ENCODE measurements around the gene PLCL1.

Gene PLCL1

DNA sequence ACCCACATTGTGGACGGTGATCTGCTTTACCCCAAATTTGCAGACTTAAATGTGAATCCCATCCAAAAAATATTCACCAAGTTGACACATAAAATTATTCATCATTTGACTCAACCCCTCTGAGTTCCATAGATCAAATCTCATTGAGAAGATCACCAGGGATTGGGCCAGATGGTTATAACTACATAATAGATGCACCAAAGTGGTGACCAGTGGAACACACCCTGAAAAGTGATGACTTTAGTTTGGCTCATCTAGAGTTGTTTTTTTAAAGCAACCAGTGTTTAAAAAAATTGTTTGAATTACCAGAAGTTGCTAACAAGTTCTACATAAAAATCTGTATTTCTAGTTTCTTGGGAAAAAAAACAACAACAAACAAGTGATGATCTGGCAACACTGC, 155.0 kb downstream of the PLCL1 start:
- DNase-seq, result no peak

DNA sequence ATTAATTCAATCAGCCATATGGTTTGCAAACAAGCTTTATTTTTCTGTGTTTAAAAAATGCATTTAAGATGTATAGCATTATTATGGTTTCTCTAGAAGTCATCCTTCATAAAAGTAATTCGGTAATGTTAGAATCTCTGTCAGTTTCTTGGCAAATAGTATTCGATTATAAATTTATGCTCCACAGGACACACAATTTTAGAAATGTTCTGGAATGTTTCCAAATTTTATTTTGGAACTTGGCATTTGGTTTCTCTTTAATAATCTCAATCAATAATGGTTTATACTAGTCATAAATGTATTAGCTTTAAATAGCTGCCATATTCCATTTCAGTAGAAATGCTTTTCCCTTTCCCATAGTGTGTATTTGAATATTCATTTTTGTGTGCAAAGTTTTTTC, 156.4 kb downstream of the PLCL1 start:
- no peak for DNase-seq

DNA sequence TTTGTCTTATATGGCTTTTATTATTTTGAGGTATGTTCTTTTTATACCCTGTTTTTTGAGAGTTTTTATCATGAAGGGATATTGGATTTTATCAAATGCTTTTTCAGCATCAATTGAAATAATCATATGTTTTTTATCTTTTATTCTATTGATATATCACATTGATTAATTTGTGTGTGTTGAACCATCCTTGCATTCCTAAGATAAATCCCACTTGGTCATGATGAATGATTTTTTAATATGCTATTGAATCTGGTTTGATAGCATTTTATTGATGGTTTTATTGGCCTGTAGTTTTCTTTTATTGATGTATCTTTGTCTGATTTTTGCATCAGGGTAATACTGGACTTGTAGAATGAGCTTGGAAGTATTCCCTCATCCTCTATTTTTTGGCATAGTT, 160.3 kb downstream of the PLCL1 start:
- no peak for DNase-seq

DNA sequence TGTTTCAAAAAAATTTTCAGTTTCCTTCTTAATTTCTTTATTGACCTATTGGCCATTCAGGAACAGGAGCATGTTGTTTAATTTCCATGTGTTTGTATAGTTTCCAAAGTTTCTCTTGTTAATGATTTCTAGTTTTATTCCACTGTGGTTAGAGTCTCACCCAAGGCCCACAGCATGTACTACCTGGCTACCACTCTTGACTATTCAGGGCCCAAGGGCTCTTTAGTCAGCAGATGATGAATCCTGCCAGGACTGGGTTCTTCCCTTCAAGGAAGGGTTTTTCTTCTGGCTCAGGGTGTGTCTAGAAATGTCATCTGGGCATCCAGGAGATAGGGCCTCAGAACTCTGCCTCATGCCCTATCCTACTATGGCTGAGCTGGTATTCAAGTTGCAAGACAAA, 161.4 kb downstream of the PLCL1 start:
- DNase-seq, result no peak

GRCh38 chr2:197969391-197969893, 165.0 kb downstream of the PLCL1 start:
- no peak for DNase-seq

DNA sequence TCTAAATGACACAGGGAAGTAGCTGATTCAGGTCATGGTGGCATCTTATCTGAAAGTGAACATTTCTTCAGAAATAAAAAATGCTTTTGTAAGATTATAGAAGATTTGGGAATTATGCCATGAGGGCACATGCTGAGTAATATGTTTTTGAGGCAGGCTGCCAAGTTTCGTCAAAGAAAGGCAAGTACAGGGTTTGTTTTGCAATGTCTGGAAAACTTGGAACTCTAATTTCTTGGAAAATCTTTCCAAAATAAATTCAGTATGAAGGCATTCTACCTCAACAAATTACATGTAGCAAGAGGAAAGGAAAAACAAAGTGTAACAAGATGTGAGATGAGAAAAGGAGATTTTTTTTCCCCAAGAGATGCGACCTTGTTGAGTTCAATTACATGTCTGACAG, 167.7 kb downstream of the PLCL1 start:
- DNase-seq, result no peak

GRCh38 chr2:197972587-197972986, 168.2 kb downstream of the PLCL1 start:
- DNase-seq, result no peak

GRCh38 chr2:197973772-197974171, 169.4 kb downstream of the PLCL1 start:
- DNase-seq, result no peak

DNA sequence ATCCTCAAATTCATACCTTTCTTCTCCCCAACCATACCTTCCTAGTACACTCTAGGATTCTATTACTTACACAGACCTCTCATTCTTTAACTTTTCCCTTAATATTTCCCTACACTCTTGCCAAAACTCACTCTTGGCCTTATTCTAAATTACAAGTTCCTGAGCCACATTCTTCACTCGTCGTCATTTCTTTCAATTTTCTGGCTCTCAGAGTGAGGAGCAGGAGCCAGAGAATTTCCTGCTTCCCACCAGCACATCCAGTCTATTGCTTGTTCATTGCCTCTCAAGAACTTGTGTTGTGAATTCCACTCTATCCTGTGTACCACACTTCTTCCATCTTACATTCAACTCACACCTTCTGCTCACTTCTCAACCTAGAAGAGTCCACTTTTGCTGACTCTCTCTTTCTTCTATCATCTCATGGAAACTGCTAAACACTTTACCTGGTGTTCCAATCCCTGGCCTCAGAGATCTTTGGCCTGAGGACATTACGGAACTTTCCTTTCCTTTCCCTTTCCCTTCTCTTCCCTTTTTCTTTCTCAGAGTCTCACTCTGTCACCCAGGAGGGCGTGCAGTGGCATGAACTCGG, 171.6 kb downstream of the PLCL1 start:
- no peak for DNase-seq

- no peak for DNase-seq
Measured at GRCh38 chr2:197978971-197979370, 174.6 kb downstream of the PLCL1 start.

DNA sequence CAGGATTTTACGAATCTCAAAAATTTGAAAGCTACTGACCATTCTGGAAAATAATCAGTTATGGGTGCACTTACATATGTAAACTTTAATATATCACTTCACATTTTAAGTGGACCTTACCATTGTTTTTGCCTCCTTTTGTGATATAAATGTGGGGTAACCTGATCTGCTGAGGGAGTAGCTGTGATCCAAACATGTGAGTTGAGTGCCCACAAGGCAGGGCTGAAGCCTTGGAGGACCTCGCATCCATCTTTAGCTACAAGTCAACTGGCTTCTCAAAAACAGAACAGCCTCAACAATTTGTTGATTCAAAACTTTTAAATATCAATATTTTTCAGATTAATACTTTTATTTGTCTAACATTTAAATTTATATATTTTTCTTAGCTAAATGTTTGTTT, 178.2 kb downstream of the PLCL1 start:
- no peak for DNase-seq

DNA sequence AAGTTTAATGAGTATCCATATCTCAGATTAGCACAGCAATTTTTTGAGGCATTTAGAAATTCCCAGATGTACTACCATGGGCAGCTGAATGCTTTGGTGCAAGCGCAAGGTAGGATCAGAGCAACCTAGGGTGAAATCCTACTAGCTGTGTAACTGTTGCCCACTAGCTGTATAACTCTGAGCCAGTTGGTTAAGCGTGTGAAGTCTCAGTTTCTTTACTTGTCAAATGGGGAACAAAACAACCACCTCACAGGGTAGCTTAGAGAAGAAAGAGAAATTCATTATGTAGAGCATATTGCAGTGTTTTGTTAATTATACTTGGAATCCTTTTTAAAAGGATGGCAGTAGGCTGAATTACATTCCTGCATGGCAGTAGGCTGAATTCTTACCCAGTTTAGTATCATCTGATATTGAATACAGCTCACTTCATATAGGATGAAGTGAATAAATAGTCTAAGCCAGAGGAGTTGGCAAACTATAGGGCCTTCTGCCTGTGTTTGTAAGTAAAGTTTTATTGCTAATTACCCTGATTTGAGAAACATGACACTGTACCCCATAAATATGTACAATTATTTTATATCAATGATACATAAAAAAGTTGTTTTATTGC, 180.7 kb downstream of the PLCL1 start:
- DNase-seq, result no peak

- no peak for DNase-seq
Measured at GRCh38 chr2:197986977-197987376, 182.6 kb downstream of the PLCL1 start.

DNA sequence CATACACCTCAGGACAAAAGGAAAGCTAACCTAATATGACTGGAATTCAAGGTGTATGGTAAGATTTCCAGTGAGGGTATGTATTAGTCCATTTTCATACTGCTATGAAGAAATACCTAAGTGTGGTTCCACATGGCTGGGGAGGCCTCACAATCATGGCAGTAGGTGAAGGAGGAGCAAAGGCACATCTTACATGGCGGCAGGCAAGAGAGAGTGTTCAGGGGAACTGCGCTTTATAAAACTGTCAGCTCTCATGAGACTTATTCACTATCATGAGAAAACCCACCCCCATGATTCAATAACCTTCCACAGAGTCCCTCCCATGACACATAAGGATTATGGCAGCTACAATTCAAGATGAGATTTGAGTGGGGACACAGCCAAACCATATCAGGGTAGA, 186.0 kb downstream of the PLCL1 start:
- DNase-seq, result no peak

DNA sequence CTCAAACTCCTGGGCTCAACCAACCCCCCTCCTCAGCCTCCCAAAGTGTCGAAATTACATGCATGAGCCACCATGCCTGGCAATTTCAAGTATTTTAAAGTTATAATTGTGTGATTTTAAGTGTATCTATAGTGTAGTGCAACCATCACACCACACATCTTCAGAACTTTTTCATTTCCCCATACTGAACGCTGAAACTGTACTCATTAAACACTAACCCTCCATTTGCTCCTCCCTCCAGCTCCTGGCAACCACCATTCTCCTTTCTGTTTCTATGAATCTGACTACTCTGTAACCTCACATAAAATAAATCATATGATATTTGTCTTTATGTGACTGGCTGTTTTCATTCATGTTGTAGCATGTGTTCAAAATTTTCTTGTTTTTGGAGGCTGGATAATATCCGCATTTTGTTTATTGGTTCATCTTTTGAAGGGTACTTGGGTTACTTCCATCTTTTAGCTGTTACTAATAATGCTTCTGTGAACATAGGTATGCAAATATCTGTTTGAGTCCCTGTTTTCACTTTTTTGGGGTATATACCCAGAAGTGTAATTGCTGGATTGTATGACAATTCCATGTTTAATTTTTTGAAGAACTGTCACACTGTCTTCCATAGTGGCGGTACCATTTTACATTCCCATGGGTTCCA, 188.2 kb downstream of the PLCL1 start:
- no peak for DNase-seq

- no peak for DNase-seq
Measured at GRCh38 chr2:197993363-197993762, 189.0 kb downstream of the PLCL1 start.

- peak; percentile 22 for DNase-seq
Measured at GRCh38 chr2:197993830-197994229, 189.4 kb downstream of the PLCL1 start.

- DNase-seq, result no peak
Measured at GRCh38 chr2:197994751-197995150, 190.4 kb downstream of the PLCL1 start.

DNA sequence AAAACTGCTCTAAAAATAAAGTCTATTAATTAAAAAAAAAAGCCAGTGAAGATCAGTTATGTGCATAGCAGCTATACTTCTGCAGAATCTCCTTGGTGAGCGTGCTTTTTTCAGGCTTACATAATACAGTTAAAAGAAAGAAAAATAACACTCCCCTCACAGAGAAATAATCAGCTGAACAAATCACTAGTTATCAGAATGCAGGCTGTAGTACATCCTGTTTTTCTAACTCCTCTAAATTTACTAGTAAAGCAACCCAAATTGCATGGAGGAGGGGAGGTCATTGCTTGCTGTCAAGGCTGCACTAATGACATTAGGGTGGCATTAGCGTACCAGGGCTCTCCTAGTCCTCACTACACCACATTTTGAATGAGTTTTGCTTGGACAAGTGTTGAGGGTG, 192.2 kb downstream of the PLCL1 start:
- no peak for DNase-seq

DNA sequence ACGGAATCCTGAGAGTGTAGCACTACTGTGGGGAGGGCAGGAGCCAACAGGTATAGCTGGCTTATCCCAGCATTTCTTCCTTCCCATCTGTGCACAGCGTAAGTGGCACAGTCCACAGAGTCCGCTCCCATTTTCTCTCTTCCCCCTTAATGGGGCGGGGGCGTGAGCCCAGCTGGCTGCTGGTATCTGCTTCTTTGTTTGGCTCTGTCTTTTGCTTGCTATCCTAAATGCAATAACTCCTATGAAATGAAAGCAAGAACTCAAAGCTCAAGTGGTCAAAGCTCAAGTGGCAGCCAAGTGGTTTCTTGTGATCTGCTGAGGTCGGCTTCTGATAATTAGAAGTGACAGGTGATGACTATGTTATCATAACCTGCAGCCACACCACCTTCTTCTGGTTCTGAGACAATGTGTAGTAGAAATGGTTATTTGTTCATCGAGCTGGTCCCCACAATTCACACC, 192.7 kb downstream of the PLCL1 start:
- DNase-seq, result no peak

DNA sequence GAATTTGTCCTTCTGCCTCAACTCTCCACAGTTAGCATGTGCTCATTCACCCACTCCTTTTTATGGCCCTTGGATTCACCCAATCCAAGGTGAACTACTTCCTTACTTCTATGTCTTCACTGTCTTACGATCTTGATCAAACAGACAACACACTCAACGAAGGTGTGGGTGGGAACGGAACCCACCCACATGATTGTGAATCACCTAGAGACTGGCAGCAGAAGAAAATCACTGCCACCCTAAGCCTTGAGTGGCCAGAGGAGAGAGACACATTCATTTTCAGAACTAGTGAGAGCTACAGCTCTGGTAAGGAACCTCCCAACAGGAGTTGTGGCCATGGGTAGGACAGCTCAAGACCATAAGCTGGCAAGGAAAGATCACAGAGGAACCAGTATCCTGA, 194.3 kb downstream of the PLCL1 start:
- DNase-seq, result peak; percentile 32

DNA sequence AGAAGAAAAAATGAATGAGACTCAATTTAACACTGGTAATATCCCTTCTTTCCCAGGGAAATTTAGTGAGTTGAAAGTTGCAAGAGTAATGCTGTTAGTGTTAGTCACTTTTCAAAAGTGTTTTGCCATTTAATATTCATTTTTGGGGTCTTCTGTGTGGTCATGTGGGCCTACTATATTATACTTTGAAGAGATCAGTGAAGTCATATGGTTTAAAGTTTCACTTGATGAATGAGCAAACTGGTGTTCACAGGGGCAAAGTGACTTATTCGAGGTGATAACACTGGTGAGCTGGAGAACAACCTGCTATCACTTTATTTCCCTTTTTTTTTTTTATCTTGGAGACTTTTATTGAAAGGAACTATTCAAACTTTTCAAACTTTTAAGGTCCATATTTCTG, 196.0 kb downstream of the PLCL1 start:
- DNase-seq, result no peak

DNA sequence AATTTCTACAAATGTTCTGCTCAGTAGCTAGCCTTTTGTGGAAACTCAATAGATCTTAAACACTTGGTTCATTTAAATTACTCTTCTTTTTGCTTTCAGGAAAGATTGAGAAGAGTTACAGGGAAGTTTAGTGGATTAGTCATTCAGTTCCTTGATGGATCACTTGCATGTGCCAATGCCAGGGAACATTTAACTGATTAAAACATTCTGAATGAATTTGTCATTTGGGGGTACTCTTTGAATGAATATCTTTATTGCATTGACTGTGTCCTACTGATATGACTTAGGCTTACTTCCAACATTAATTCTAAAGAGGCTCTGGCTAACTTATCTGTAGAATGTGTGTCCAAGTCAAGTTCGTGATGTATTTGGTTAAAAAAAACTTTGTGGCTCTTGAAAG, 199.8 kb downstream of the PLCL1 start:
- DNase-seq, result no peak

All from stimulated activated CD4-positive, alpha-beta T cell treated with anti-CD3 and anti-CD28 coated beads, Interleukin-15, amount 100 ng/mL, for 24 hours (primary cell).